Activated CD4-positive, alpha-beta T cell treated with anti-CD3 and anti-CD28 coated beads, Interleukin-2, Interleukin-6, amounts not matched to agents 100 ng/mL and 50 ng/mL, durations not matched to agents 16 hours and 8 hours (primary cell): ENCODE measurements around the gene CUL5.

Source experiments
- DNase-seq: peaks from one replicate; pipeline ENCODE4 v3.0.0-alpha.2; 2020

CUL5 gene

DNA sequence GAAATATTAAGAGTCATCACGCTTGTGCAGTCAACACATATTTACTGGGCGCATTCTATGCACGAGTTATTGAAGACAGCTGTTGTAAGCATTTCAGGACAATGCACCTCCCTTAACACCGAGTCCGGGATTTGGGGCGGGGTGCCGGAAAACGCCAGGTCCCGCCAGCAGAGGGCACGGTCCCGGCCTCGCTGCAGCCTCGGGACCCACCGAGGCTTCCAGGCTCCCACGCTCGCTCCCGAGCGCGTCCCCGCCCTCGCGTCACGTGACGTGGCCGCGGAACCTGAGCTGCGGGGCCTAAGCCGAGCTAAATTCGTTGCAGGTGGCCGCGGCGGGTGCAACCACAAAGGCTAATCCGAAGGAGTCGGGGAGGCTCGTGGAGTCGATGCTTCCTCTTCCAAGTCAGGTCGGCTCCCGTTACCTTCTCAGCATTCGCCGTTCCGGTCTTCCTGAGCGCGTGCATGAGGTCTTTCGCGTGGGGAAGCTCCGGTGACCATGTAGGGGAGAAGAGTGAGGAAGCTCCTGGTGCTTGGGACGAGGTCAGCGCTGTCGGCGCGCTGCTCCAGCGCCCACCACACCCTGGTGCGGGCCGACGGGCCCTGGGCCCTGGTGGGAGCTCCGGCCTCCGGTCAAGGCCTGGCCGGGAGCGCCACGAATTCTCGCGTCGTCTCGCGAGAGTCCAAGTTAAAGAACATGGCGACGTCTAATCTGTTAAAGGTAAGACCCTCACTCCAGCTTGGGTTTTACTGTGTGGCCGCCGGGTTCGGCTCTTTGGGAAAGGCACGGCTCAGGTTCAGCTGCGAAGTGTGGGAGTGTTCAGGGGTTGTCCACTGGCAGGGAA lies at the start of gene CUL5:
Gene CUL5, plus strand, starts transcription at position 243 of the 841 bp plus-strand sequence. Its CDS starts 451 bp downstream, at position 694.
- peak; percentile 93 for DNase-seq

DNA sequence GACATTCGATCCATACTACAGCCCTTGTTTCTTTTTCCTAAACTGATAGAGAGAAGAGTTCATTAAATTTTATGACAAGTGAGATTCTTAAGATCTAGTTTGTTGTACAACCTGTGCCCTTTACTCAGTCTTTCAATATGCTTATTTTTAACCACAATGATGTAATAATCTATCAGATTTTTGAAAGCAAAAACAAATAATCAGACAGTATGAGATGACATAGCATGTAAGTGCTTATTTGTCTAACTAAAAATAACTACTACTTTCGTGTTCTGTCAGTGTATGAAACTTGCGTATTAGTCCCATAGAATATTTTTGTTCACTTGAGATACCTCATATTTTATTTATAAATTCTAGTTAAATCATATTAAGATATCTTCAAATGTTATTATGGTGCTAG lies 47.2 kb upstream of the CUL5 start:
- DNase-seq, result no peak

DNA sequence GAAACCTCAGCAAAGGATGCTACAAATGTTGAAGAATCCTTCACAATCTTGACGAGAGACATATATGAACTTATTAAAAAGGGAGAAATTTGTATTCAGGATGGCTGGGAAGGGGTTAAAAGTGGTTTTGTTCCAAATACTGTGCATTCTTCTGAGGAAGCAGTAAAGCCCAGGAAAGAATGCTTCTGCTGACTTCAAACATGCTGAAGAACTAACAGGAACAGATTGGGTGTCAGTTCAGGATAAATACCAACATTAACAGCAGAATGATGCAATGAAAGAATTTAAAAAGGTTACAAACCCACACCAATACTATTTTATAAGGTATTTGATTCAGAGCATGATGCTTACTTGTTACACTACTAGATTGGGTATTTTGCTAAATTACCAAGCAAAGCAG lies 46.5 kb upstream of the CUL5 start:
- DNase-seq, result no peak

DNA sequence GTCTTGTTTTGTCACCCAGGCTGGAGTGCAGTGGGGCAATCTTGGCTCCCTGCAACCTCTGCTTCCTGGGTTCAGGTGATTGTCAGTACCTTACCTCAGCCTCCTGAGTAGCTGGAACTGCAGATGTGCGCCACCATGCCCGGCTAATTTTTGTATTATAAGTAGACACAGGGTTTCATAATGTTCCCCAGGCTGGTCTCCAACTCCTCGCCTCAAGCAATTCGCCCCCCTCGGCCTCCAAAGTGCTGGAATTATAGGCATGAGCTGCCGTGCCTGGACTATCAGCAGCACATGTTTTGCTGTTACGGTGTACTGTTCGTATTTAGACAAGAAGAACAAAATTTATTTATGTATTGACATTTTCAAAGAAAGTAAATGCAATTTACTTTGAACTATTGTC lies 45.6 kb upstream of the CUL5 start:
- no peak for DNase-seq

DNA sequence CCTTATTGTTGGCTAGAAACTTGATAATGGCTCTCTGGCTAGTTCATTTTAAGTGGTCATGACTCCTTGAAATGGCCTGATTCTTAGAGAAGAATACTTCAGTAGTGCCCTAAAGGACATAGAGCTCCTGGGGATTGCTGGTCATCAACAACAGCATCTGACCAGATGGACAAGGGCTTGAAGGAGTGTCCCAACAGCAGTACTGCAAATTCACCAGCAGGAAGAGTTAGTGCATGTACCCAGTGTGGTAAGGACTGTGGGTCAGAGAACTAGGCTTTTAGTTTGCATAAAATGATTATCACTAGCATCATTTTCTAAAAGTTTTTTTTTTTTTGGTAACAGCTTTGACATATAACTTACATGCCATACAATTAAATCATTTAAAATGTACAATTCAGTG lies 39.5 kb upstream of the CUL5 start:
- DNase-seq, result no peak

DNA sequence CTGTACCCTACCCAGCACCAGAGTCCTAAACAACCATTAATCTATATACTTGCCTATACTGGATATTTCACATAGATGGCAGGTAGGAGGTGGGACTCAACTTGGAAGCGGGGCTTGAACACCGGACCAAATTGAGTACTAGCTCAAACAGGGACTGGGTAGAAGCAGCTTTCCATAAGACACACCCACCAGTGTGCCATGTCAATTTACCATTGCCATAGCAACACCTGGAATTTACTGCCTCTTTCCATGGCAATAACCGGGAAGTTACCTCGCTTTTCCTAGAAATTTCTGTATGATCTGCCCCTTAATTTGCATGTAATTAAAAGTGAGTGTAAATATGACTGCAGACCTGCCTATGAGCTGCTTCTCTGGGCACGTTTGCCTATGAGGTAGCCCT lies 38.6 kb upstream of the CUL5 start:
- no peak for DNase-seq

DNA sequence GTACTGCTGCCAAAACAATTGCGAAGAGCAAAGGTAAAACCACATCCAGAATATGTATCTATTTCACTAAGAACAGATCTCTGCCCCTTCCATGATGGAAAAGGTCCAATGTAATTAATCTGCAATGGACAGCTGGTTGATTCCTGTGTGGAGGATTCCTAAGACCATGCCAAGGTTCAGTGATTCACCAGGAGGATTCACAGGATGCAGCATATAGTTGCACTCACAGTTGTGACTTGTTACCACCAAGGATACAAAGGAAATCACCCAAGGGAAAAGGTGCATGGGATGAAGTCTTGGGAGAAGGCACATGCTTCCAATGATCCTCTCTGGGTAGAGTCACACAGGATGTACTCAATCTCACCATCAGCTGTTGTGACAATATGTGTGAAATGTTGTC lies 35.1 kb upstream of the CUL5 start:
- DNase-seq, result no peak

DNA sequence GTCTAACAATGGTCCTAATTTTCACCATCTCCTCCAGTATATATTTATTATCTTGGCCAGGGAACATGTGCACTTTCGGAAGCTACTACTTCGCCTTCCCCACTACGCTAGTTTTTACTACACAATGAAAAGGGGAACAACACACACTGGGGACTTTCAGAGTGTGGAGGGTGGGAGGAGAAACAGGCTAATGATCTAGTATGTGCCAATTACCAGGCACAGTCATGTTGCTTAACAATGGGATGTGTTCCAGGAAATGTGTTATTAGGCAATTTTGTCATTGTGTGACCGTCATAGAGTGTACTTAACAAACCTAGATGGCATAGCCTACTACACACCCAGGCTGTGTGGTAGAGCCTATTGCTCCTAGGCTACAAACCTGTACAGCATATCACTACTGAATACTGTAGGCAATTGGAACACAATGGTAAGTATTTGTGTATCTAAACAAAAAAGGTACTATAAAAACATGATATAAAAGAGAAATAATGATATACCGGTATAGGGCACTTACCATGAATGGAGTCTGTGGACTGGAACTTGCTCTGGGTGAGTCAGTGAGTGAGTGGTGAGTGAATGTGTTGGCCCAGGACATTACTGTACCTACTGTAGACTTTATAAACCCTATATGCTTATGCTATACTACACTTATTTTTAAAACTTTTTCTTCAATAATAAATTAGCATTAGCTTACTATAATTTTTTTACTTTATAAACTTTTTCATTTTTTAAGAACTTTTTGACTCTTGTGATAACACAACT lies 20.1 kb upstream of the CUL5 start:
- no peak for DNase-seq

DNA sequence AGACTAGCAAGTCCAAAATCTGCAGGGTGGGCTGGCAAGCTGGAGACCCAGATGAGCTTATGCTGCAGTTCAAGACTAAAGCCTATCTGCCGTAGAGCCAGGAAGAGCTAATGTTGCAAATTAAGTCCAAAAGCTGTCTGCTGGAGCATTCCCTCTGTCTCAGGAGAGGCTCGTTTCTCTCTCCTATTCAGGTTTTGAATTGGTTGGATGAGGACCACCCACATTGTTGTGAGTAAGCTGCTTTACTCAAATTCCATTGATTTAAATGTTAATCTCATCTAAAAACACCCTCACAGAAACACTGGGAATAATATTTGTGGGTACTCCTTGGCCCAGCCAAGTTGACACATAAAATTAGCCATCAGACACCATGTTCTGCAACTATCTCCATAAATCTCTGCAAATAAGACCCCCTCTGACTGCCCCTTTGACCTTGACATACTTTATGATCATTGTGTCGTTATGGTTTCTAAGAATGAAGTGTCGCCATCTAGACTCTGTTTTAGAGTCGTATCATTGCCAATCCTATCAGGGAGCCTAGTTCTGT lies 16.8 kb upstream of the CUL5 start:
- no peak for DNase-seq

DNA sequence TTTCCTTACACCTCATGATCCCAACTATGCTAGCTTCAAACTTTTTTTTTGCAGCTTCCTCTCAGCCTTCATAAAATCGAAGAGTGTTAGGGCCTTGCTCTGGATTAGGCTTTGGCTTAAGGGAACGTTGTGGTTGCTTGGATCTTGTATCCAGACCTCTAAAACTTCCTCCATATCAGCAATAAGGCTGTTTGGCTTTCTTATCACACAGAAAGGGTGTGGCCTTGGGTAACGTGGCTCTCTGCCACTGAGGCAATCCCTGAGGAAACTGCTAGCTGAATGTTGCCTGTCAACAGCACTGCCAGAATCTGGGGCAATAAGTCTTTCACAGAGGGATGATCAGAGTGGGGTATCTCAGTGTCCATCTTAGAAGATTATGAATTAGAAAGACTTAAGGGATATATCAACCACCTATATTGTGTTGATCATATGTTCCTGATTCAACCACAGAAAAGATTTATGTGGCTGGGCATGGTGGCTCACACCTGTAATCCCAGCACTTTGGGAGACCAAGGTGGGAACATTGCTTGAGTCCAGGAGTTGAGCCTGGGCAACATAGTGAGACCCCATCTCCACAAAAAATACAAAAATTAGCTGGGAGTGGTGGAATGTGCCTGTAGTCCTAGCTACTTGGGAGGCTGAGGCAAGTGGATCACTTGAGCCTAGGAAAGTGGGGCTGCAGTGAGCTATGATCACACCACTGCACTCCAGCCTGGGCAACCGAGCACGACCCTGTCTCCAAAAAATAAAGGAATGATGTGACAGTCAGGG lies 12.5 kb upstream of the CUL5 start:
- no peak for DNase-seq

DNA sequence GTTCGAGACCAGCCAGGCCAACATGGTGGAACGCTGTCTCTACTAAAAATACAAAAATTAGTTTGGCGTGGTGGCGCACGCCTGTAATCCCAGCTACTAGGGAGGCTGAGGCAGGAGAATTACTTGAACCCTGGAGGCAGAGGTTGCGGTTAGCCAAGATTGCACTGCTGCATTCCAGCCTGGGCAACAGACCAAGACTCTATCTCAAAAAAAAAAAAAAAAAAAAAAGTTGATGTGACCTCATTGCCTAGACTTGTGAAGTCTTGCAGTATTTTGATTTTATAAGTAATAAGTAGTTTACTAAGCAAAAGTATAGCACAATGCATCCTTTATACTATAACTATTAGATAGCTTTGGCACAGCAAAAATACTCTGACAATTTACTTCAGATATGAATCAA lies 9.9 kb upstream of the CUL5 start:
- no peak for DNase-seq

DNA sequence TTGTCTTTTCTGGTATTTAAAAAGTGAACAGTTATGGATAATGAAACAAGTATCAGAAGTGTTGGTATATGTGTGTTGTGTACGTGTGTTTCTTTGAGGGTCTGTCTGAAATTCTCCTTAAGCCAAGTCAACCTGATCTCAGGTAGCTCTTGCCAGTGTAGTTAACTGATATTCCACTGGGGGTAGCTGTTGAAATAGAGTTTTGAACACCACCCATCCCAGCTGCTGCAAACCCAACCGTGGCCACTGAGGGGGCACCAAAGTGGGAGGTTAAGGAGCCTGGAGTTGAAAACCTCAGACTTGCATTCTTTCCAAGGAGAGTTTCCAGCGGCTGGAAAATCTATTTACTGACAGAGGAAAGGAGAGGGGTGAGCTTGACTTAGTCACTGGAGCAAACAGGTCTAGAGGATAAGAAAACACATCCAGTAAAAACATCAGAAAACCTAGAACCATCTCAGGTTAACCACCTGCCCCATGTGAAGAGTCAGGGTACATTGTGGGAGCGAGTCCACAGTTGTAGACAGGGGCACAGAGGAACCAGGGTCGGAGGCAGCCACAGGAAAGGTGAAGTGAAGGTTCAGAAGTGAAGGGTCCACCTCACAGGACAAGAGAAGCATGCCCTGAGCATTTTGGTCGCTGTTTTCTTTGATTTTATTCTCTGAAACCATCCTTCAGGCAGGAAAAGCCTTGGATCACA lies 8.8 kb upstream of the CUL5 start:
- DNase-seq, result peak; percentile 44

DNA sequence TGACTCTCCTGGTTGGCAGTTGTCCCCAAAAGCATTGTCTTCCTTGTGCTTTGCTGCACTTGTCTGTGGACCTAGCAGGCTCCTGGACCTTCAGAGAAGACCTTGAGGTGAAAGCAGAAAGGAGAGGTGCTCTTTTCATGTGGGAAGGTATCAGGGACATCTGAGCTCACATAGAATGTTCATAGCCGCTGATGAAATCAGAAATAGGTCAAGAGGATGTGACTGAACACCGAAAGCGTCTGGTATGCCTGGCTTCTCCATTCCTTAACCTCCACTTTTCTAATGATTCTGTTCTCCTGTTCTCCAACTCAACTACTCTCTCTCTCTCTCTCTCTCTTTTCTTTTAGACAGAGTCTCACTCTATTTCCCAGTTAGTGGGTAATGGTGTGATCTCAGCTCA lies 6.2 kb upstream of the CUL5 start:
- DNase-seq, result no peak

DNA sequence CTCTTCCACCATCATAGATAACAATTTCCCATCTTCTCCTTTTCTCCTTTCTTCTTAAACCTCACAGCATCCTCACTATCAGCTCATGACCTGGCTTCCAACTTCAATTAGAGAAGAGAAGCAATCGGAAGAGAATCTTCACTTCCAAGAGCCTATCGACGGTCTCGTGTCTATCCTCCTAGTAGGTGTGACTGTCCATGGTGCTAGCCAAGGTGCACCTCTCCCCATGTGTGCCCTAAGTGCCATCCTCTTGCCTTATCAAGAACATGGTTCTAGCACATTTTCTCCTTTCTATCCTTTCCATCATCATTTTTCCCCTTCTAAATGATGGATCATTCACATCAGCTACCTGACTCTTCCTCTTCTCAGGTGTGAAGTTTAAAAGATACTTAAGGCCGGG lies 5.1 kb upstream of the CUL5 start:
- DNase-seq, result no peak

DNA sequence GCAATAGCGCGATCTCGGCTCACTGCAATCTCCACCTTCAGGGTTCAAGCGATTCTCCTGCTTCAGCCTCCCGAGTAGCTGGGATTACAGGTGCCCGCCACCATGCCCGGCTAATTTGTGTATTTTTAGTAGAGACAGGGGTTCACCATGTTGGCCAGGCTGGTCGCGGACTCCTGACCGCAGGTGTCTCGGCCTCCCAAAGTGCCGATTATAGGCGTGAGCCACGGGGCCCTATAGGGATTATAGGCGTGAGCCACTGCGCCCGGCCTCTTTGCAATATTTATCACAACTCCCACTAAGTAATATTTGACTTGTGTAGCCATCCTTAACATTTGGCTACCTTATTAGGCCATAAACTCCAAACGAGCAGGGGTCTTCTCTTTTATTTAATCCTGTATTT lies 879 bp upstream of the CUL5 start:
- DNase-seq, result no peak

DNA sequence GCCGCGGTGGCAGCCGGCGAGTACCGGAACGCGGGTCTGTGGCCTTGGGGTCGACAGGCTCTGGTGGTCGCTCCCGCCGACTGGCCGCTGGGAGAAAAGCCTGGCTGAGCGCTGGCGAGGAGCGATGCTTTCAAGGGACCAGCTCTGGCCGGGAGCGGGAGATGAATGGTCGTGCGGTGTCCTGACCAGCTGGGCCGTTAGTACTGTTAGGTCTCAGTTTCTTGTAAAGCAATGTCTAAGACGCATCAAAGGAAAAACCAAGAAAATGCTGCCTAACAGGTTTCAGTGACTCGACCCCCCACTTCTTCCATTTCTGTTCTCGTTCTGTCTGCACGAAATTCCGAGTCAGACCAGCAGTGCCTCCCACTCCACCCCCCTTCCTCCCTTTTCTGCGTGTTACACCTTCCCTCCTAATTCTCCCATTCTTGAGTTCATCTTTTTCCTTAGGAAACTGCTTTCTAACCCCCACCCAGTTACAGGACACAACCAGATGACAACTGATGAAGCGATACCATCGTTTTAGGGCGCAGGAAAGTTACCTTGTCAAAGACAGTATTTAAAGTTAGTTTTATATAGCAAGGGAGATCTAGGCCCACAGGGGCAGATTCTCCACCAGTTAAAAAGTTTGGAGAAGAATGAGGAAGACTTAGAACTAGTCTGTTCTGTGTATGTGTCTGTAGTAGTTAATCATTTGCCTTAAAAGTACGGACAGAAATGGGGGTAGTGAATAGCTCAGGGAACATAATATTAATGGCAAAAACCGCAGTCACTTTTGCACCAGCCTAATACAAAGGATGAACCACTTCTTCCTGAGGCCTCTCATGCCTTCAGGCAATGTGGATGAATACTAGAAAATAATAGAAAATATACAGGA lies 1.0 kb downstream of the CUL5 start:
- DNase-seq, result no peak

DNA sequence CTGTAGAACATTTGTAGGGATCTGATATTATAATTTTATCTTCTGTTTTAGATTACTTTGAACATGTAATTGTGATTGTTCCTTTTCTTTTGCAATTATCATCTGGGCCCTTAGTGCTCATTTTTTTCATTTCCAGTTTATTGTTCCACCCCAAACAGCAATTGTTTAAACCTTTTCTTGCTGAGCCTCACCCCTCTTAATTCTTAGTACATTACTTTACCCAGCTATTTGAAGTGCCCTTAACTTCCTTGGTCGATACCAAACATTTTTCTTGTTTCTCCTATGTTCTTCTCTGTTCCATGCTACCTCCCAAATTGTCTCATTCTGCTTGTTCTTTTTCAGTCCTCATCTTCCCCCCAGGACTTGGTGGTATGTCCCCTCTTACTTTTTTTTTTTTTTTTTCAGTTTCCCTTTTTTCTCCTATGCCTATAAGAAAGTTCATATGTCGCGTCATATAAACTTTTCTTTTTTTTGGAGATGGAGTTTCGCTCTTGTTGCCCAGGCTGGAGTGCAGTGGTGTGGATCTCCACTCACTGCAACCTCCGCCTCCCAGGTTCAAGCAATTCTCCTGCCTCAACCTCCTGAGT lies 3.5 kb downstream of the CUL5 start:
- no peak for DNase-seq

DNA sequence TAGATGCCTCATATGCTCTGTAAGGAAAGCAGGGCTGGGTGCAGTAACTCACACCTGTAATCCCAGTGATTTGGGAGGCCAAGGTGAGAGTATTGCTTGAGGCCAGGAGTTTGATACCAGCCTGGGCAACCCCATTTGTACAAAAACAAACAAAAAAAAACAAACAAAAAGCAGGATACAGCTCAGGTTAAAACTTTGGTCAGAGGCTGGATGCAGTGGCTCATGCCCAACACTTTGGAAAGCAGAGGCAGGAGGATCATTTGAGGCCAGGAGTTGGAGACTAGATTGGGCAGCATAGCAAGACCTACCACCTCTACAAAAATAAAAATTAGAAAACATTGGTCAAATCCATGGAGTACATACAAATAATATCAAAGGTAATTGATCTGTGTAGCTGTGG lies 7.9 kb downstream of the CUL5 start:
- DNase-seq, result no peak

DNA sequence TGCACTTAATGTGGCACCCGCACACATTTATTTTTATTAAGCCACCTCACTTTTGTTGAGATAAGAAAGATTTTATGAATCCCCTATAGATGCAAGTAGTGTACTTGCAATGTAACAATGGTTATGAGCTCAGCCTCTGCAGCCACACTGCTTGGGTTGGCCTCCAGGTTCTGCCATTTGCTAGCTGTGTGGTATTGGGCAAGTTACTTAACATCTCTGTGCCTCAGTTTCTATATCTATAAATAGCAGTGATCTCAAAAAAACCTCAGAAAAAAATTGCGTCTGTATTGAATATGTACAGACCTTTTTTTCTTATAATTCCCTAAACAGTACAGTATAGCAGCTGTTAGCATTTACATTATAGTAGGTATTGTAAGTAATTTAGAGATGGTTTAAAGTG lies 10.0 kb downstream of the CUL5 start:
- no peak for DNase-seq

DNA sequence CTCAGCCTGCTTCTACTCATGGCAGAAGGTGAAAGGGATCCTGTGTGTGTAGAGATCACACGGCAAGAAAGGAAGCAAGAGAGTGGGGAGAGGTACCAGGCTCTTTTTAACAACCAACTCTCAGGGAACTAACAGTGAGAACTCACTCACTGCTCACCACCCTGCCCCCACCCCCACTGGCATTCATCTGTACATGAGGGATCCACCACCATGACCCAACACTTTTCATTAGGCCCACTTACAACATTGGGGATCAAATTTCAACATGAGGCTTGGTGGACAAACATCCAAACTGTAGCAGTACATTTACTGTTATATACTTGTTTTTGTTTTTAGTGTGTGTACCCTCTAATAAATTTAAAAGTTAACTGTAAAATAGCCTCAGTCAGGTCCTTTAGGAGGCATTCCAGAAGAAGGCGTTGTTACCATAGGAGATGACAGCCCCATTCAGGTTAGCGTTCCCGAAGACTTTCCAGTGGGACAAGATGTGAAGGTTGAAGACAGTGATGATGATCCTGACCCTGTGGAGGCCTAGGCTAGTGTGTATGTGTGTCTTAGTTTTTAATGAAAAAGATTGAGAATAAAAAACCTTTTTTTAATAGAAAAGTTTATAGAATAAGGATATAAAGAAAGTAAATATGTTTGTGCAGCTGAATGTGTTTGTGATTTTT lies 11.3 kb downstream of the CUL5 start:
- DNase-seq, result no peak
